SK-N-SH (cell line): Measurements from ENCODE around the gene ACTR3.

Source experiments
- EP300 ChIP-seq, 2 experiments: IDR thresholded peaks; 2 replicates each; pipeline versions ENCODE4 v1.4.0 to v1.6.1; 2012; ENCODE audit warnings: borderline replicate concordance in 1 of 2, low read depth in 1 of 2, low read length in 1 of 2
- EZH2phosphoT487 ChIP-seq: fragments of 200-600 bp; sonication (generic); IDR thresholded peaks from 2 replicates; pipeline ENCODE4 v1.6.1; 2017; ENCODE audit warnings: low read depth, mixed run types, mild to moderate bottlenecking, antibody characterized with exemption, moderate library complexity, borderline replicate concordance
- GABPA ChIP-seq: IDR thresholded peaks from 2 replicates; pipeline ENCODE4 v1.4.0; 2012; ENCODE audit warnings: low read depth, mild to moderate bottlenecking
- MAX ChIP-seq: IDR thresholded peaks from 2 replicates; pipeline ENCODE4 v1.4.0; 2012; ENCODE audit warnings: low read depth
- NRF1 ChIP-seq: IDR thresholded peaks from 2 replicates; pipeline ENCODE4 v1.6.1; 2012; ENCODE audit warnings: low read depth, mild to moderate bottlenecking, low read length
- POLR2AphosphoS5 ChIP-seq: IDR thresholded peaks from 2 replicates; pipeline ENCODE4 v1.6.1; 2012; ENCODE audit warnings: low read depth, low read length
- TEAD4 ChIP-seq: IDR thresholded peaks from 2 replicates; pipeline ENCODE4 v1.4.0; 2012; ENCODE audit warnings: mild to moderate bottlenecking, borderline replicate concordance; ENCODE audit not compliant: insufficient read depth
- USF2 ChIP-seq: fragments of 150-350 bp; IDR thresholded peaks from 2 replicates; pipeline ENCODE4 v1.6.1; 2017; ENCODE audit warnings: antibody characterized with exemption, low read length, low read depth, borderline replicate concordance
- YY1 ChIP-seq: IDR thresholded peaks from 2 replicates; pipeline ENCODE4 v1.4.0; 2012; ENCODE audit warnings: low read depth, mild to moderate bottlenecking
- TF ChIP-seq, protein P1 (sequence below): fragments of 200-600 bp; sonication (generic); IDR thresholded peaks from 2 replicates; pipeline ENCODE4 v1.6.1; 2017; ENCODE audit warnings: antibody characterized with exemption, mild to moderate bottlenecking, moderate library complexity
- TF ChIP-seq, protein P2 (sequence below): IDR thresholded peaks from 2 replicates; pipeline ENCODE4 v1.4.0; 2012; ENCODE audit warnings: low read depth, borderline replicate concordance

GRCh38 chr2:113847144-113847543 lies 42.7 kb upstream of the ACTR3 start:
- TF ChIP-seq YY1 (no peak), TEAD4 (no peak), POLR2AphosphoS5 (no peak), USF2 (no peak), NRF1 (no peak), EP300 (IDR thresholded peaks at IDR 0.05; ENCODE audit: borderline replicate concordance in 1 of 2, low read depth in 1 of 2, low read length in 1 of 2) (no peak), EZH2phosphoT487 (no peak), MAX (no peak), GABPA (no peak)
- TF ChIP-seq, protein P1, sequence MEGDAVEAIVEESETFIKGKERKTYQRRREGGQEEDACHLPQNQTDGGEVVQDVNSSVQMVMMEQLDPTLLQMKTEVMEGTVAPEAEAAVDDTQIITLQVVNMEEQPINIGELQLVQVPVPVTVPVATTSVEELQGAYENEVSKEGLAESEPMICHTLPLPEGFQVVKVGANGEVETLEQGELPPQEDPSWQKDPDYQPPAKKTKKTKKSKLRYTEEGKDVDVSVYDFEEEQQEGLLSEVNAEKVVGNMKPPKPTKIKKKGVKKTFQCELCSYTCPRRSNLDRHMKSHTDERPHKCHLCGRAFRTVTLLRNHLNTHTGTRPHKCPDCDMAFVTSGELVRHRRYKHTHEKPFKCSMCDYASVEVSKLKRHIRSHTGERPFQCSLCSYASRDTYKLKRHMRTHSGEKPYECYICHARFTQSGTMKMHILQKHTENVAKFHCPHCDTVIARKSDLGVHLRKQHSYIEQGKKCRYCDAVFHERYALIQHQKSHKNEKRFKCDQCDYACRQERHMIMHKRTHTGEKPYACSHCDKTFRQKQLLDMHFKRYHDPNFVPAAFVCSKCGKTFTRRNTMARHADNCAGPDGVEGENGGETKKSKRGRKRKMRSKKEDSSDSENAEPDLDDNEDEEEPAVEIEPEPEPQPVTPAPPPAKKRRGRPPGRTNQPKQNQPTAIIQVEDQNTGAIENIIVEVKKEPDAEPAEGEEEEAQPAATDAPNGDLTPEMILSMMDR, result no peak
- TF ChIP-seq, protein P2, sequence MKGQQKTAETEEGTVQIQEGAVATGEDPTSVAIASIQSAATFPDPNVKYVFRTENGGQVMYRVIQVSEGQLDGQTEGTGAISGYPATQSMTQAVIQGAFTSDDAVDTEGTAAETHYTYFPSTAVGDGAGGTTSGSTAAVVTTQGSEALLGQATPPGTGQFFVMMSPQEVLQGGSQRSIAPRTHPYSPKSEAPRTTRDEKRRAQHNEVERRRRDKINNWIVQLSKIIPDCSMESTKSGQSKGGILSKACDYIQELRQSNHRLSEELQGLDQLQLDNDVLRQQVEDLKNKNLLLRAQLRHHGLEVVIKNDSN, result no peak
